ENCODE data around the gene ALPI. TPM values are rescaled to one million over a fixed set of nuclear protein-coding genes. Genes with fewer than 3 reads are reported as not detected.
A peak's percentile ranks its signal among the peaks of the same experiment; 100 is the strongest.

Gene ALPI
- total RNA-seq, 2 donors from 2014 or later, result not detected

- no peak for TF ChIP-seq CTCF (conservative IDR thresholded peaks at IDR 0.05)
- Mint-ChIP-seq H3K4me3 (peak overlapping the region; percentile 55), H3K27ac (no peak overlapping the region), H3K4me1 (peaks cover 4% of the 10 kb centered on the region), H3K9me3 (no peaks in the 10 kb centered on the region), H3K27me3 (ENCODE audit: insufficient read depth) (peaks cover 64% of the 10 kb centered on the region), H3K36me3 (ENCODE audit: low read depth) (no peaks in the 10 kb centered on the region)
- Histone ChIP-seq H3K36me3 (ENCODE audit: control insufficient read depth, insufficient read depth, low read length) (no peaks in the 10 kb centered on the region), H3K27ac (ENCODE audit: low read depth, low read length) (no peak overlapping the region), H3K9ac (ENCODE audit: extremely low read depth, low read length, poor library complexity, severe bottlenecking) (no peak overlapping the region), H3K4me3 (ENCODE audit: low read length) (peak overlapping the region; percentile 70), H3K9me3 (ENCODE audit: control insufficient read depth, low read length) (no peaks in the 10 kb centered on the region), H3K4me1 (ENCODE audit: control insufficient read depth, insufficient read depth, low read length) (peaks cover 3% of the 10 kb centered on the region), H3K27me3 (ENCODE audit: control insufficient read depth, insufficient read depth, low read length, poor library complexity, severe bottlenecking) (peaks cover 62% of the 10 kb centered on the region)
- 1% methylated on average over 25 to 75 of the region's 75 CpGs for WGBS, 2 experiments (ENCODE audit: insufficient coverage in 1 of 2, insufficient read length in 1 of 2)
- DNase-seq, result peak; percentile 80
Measured at GRCh38 chr2:232502911-232503808, 47.2 kb downstream of the ALPI start.

GRCh38 chr2:232503809-232504323, 47.9 kb downstream of the ALPI start:
- H3K4me3 ChIP-seq (ENCODE audit: low read length), result peak overlapping the region; percentile 70
- H3K4me1 ChIP-seq (ENCODE audit: control insufficient read depth, insufficient read depth, low read length), result peaks cover 3% of the 10 kb centered on the region
- H3K27ac ChIP-seq (ENCODE audit: low read depth, low read length), result no peak overlapping the region
- peak overlapping the region; percentile 55 for H3K4me3 Mint-ChIP-seq
- H3K27me3 ChIP-seq (ENCODE audit: control insufficient read depth, insufficient read depth, low read length, poor library complexity, severe bottlenecking), result peaks cover 62% of the 10 kb centered on the region
- no peak for TF ChIP-seq CTCF (conservative IDR thresholded peaks at IDR 0.05)
- H3K36me3 Mint-ChIP-seq (ENCODE audit: low read depth), result no peaks in the 10 kb centered on the region
- no peaks in the 10 kb centered on the region for H3K9me3 Mint-ChIP-seq
- H3K9me3 ChIP-seq (ENCODE audit: control insufficient read depth, low read length), result no peaks in the 10 kb centered on the region
- no peak for DNase-seq
- H3K27ac Mint-ChIP-seq, result no peak overlapping the region
- peaks cover 4% of the 10 kb centered on the region for H3K4me1 Mint-ChIP-seq
- peaks cover 60% of the 10 kb centered on the region for H3K27me3 Mint-ChIP-seq (ENCODE audit: insufficient read depth)
- WGBS, 2 experiments (ENCODE audit: insufficient coverage in 1 of 2, insufficient read length in 1 of 2), result 27 to 33% methylated on average over 7 to 16 of the region's 16 CpGs
- no peak overlapping the region for H3K9ac ChIP-seq (ENCODE audit: extremely low read depth, low read length, poor library complexity, severe bottlenecking)
- no peaks in the 10 kb centered on the region for H3K36me3 ChIP-seq (ENCODE audit: control insufficient read depth, insufficient read depth, low read length)

- Mint-ChIP-seq H3K27me3 (ENCODE audit: insufficient read depth) (peaks cover 57% of the 10 kb centered on the region), H3K36me3 (ENCODE audit: low read depth) (no peaks in the 10 kb centered on the region), H3K4me1 (peaks cover 4% of the 10 kb centered on the region), H3K27ac (no peak overlapping the region), H3K9me3 (no peaks in the 10 kb centered on the region), H3K4me3 (peak overlapping the region; percentile 29)
- Histone ChIP-seq H3K9ac (ENCODE audit: extremely low read depth, low read length, poor library complexity, severe bottlenecking) (no peak overlapping the region), H3K4me1 (ENCODE audit: control insufficient read depth, insufficient read depth, low read length) (peaks cover 3% of the 10 kb centered on the region), H3K9me3 (ENCODE audit: control insufficient read depth, low read length) (no peaks in the 10 kb centered on the region), H3K4me3 (ENCODE audit: low read length) (no peak overlapping the region), H3K36me3 (ENCODE audit: control insufficient read depth, insufficient read depth, low read length) (no peaks in the 10 kb centered on the region), H3K27me3 (ENCODE audit: control insufficient read depth, insufficient read depth, low read length, poor library complexity, severe bottlenecking) (peaks cover 62% of the 10 kb centered on the region), H3K27ac (ENCODE audit: low read depth, low read length) (no peak overlapping the region)
- DNase-seq, result no peak
- 85 to 100% methylated on average over 1 to 2 of the region's 2 CpGs for WGBS, 2 experiments (ENCODE audit: insufficient coverage in 1 of 2, insufficient read length in 1 of 2)
- no peak for TF ChIP-seq CTCF (conservative IDR thresholded peaks at IDR 0.05)
Measured at GRCh38 chr2:232504438-232504837, 48.5 kb downstream of the ALPI start.
